DOHH2 (cell line): Measurements from ENCODE around the gene SLC30A4.

ENCODE experiments used
- CTCF ChIP-seq: fragments of 200-600 bp; sonication (generic); IDR thresholded peaks from one replicate; pipeline ENCODE4 v1.5.1; 2014; ENCODE audit warnings: antibody characterized with exemption, mild to moderate bottlenecking, low read depth, low read length; ENCODE audit not compliant: poor library complexity, severe bottlenecking
- EZH2phosphoT487 ChIP-seq: fragments of 200-600 bp; sonication (generic); IDR thresholded peaks from 2 replicates; pipeline ENCODE4 v1.6.1; 2017; ENCODE audit warnings: borderline replicate concordance, mild to moderate bottlenecking, antibody characterized with exemption, low read length, moderate library complexity, mixed read lengths

- TF ChIP-seq CTCF: no peak
- no peak for TF ChIP-seq EZH2phosphoT487
Observed at GRCh38 chr15:45497261-45497660, 25.3 kb downstream of the SLC30A4 start.
